ENCODE data around the gene PWP1.

DNA sequence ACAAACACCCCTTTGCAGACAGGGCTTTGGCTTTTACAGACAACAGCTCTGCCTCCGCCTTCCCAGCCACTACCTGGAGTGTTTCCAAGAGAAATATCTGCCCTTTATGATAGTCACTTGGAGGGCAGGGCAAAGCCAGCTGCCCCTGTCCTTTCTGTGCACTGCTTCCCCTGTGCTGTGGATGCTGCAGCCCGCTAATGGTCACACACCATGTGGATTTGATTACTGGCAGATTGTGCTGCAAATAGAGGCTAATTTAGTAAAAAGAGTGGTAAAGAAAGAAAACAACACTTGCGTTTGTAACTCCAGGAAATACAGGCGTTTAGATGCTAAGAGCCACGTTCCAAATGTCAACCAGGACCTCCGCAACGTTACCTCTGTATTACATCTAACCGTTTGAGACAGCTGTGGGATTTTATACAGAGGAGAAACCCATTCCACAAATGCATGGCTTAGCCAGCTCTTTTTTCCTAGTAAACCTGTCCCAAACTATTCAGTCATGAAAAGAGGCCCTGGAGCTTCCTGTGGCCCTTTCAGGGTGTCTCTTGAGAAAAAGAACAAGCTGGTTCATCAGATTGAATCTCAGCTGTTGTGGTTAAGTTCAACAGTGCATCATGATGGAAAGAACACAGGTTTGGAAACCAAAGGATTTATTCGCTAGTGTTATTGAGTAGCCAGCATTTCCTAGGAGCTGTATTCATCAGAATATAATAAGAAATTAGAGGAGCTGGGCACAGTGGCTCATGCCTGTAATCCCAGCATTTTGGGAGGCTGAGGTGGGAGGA lies 30.1 kb upstream of the PWP1 start:
- TF ChIP-seq TAF1 (IDR thresholded peaks at IDR 0.05; ENCODE audit: low read depth, low read length) (no peak), POLR2A (IDR thresholded peaks at IDR 0.05; ENCODE audit: low read depth, low read length) (no peak), SPI1 (IDR thresholded peaks at IDR 0.05; ENCODE audit: low read depth, low read length) (no peak)

Measured in GM12891 (cell line).